HG02798 (cell line): ENCODE results near the gene FOXS1.
"Not testable (repeated sequence)": the region's sequence is repeated elsewhere in the genome, so short reads cannot be mapped to it uniquely, and the experiment has no call there.

Experiments used
- ATAC-seq: cut with Tn5 transposase; IDR thresholded peaks from one replicate; pipeline ENCODE4 v1.9.1; 2021; ENCODE audit warnings: mild to moderate bottlenecking; ENCODE audit not compliant: unreplicated experiment, poor library complexity

Gene FOXS1

GRCh38 chr20:31840906-31841816 lies 4.2 kb downstream of the FOXS1 start:
- no peak for ATAC-seq

GRCh38 chr20:31839782-31840487 lies 5.5 kb downstream of the FOXS1 start:
- ATAC-seq: no peak

- no peak for ATAC-seq
Measured at GRCh38 chr20:31838646-31839292, 6.6 kb downstream of the FOXS1 start.

GRCh38 chr20:31837896-31838397 lies 7.5 kb downstream of the FOXS1 start:
- no peak for ATAC-seq

- ATAC-seq: no peak
Measured at GRCh38 chr20:31836853-31837608, 8.4 kb downstream of the FOXS1 start.

- ATAC-seq: peak; percentile 74
Measured at GRCh38 chr20:31835977-31836852, 9.2 kb downstream of the FOXS1 start.

- ATAC-seq: no peak
Measured at GRCh38 chr20:31835554-31835953, 9.8 kb downstream of the FOXS1 start.

GRCh38 chr20:31833931-31834521 lies 11.4 kb downstream of the FOXS1 start:
- ATAC-seq: no peak

- no peak for ATAC-seq
Measured at GRCh38 chr20:31833130-31833930, 12.1 kb downstream of the FOXS1 start.

- ATAC-seq: no peak
Measured at GRCh38 chr20:31831771-31832306, 13.6 kb downstream of the FOXS1 start.

- no peak for ATAC-seq
Measured at GRCh38 chr20:31831211-31831610, 14.2 kb downstream of the FOXS1 start.

- ATAC-seq: no peak
Measured at GRCh38 chr20:31830406-31830981, 14.9 kb downstream of the FOXS1 start.

GRCh38 chr20:31829731-31830130 lies 15.7 kb downstream of the FOXS1 start:
- no peak for ATAC-seq

GRCh38 chr20:31828016-31828415 lies 17.4 kb downstream of the FOXS1 start:
- ATAC-seq: not testable (repeated sequence)

- ATAC-seq: no peak
Measured at GRCh38 chr20:31827059-31827458, 18.3 kb downstream of the FOXS1 start.

- ATAC-seq: no peak
Measured at GRCh38 chr20:31826074-31826473, 19.3 kb downstream of the FOXS1 start.

GRCh38 chr20:31824554-31825313 lies 20.7 kb downstream of the FOXS1 start:
- ATAC-seq: no peak
